ENCODE results near the gene COG3.

Gene COG3

GRCh38 chr13:45434556-45435371 lies 30.0 kb upstream of the COG3 start:
- H3K4me1 ChIP-seq (ENCODE audit: control insufficient read depth, insufficient read depth, low read length): no peaks in the 10 kb centered on the region
- no peak overlapping the region for H3K9ac ChIP-seq (ENCODE audit: low read depth, low read length)
- H3K27me3 ChIP-seq (ENCODE audit: control insufficient read depth, insufficient read depth, low read length): no peaks in the 10 kb centered on the region
- no peaks in the 10 kb centered on the region for H3K36me3 ChIP-seq (ENCODE audit: control insufficient read depth, insufficient read depth, low read length)
- no peak overlapping the region for H3K4me3 ChIP-seq (ENCODE audit: low read depth, low read length)
- H3K27ac ChIP-seq (ENCODE audit: low read depth, low read length): no peak overlapping the region
- H3K9me3 ChIP-seq (ENCODE audit: control insufficient read depth, insufficient read depth, low read length): no peaks in the 10 kb centered on the region

- H3K36me3 ChIP-seq (ENCODE audit: control insufficient read depth, insufficient read depth, low read length): no peaks in the 10 kb centered on the region
- H3K4me3 ChIP-seq (ENCODE audit: low read depth, low read length): no peak overlapping the region
- H3K4me1 ChIP-seq (ENCODE audit: control insufficient read depth, insufficient read depth, low read length): no peaks in the 10 kb centered on the region
- no peak overlapping the region for H3K9ac ChIP-seq (ENCODE audit: low read depth, low read length)
- H3K27me3 ChIP-seq (ENCODE audit: control insufficient read depth, insufficient read depth, low read length): no peaks in the 10 kb centered on the region
- no peaks in the 10 kb centered on the region for H3K9me3 ChIP-seq (ENCODE audit: control insufficient read depth, insufficient read depth, low read length)
- H3K27ac ChIP-seq (ENCODE audit: low read depth, low read length): no peak overlapping the region
Observed at GRCh38 chr13:45436332-45436731, 28.4 kb upstream of the COG3 start.

GRCh38 chr13:45436953-45437352 lies 27.8 kb upstream of the COG3 start:
- Histone ChIP-seq H3K4me3 (ENCODE audit: low read depth, low read length) (no peak overlapping the region), H3K27me3 (ENCODE audit: control insufficient read depth, insufficient read depth, low read length) (no peaks in the 10 kb centered on the region), H3K9me3 (ENCODE audit: control insufficient read depth, insufficient read depth, low read length) (no peaks in the 10 kb centered on the region), H3K4me1 (ENCODE audit: control insufficient read depth, insufficient read depth, low read length) (no peaks in the 10 kb centered on the region; the same call in 1 of the 2 replicates), H3K36me3 (ENCODE audit: control insufficient read depth, insufficient read depth, low read length) (no peaks in the 10 kb centered on the region), H3K27ac (ENCODE audit: low read depth, low read length) (no peak overlapping the region), H3K9ac (ENCODE audit: low read depth, low read length) (no peak overlapping the region)

- Histone ChIP-seq H3K4me3 (ENCODE audit: low read depth, low read length) (no peak overlapping the region), H3K9ac (ENCODE audit: low read depth, low read length) (no peak overlapping the region), H3K27ac (ENCODE audit: low read depth, low read length) (no peak overlapping the region), H3K4me1 (ENCODE audit: control insufficient read depth, insufficient read depth, low read length) (no peaks in the 10 kb centered on the region; the same call in 1 of the 2 replicates), H3K27me3 (ENCODE audit: control insufficient read depth, insufficient read depth, low read length) (no peaks in the 10 kb centered on the region), H3K36me3 (ENCODE audit: control insufficient read depth, insufficient read depth, low read length) (no peaks in the 10 kb centered on the region), H3K9me3 (ENCODE audit: control insufficient read depth, insufficient read depth, low read length) (no peaks in the 10 kb centered on the region)
Observed at GRCh38 chr13:45437947-45438346, 26.8 kb upstream of the COG3 start.

GRCh38 chr13:45439008-45439407 lies 25.7 kb upstream of the COG3 start:
- Histone ChIP-seq H3K4me1 (ENCODE audit: control insufficient read depth, insufficient read depth, low read length) (no peaks in the 10 kb centered on the region; the same call in 1 of the 2 replicates), H3K9me3 (ENCODE audit: control insufficient read depth, insufficient read depth, low read length) (no peaks in the 10 kb centered on the region), H3K27me3 (ENCODE audit: control insufficient read depth, insufficient read depth, low read length) (no peaks in the 10 kb centered on the region), H3K4me3 (ENCODE audit: low read depth, low read length) (no peak overlapping the region), H3K9ac (ENCODE audit: low read depth, low read length) (no peak overlapping the region), H3K27ac (ENCODE audit: low read depth, low read length) (no peak overlapping the region), H3K36me3 (ENCODE audit: control insufficient read depth, insufficient read depth, low read length) (no peaks in the 10 kb centered on the region)

- H3K4me1 ChIP-seq (ENCODE audit: control insufficient read depth, insufficient read depth, low read length): no peaks in the 10 kb centered on the region; the same call in 1 of the 2 replicates
- H3K4me3 ChIP-seq (ENCODE audit: low read depth, low read length): no peak overlapping the region
- H3K9ac ChIP-seq (ENCODE audit: low read depth, low read length): no peak overlapping the region
- no peaks in the 10 kb centered on the region for H3K9me3 ChIP-seq (ENCODE audit: control insufficient read depth, insufficient read depth, low read length)
- no peaks in the 10 kb centered on the region for H3K27me3 ChIP-seq (ENCODE audit: control insufficient read depth, insufficient read depth, low read length)
- no peaks in the 10 kb centered on the region for H3K36me3 ChIP-seq (ENCODE audit: control insufficient read depth, insufficient read depth, low read length)
- no peak overlapping the region for H3K27ac ChIP-seq (ENCODE audit: low read depth, low read length)
Observed at GRCh38 chr13:45439781-45440462, 24.8 kb upstream of the COG3 start.

- H3K9ac ChIP-seq (ENCODE audit: low read depth, low read length): no peak overlapping the region
- H3K9me3 ChIP-seq (ENCODE audit: control insufficient read depth, insufficient read depth, low read length): no peaks in the 10 kb centered on the region
- no peaks in the 10 kb centered on the region for H3K36me3 ChIP-seq (ENCODE audit: control insufficient read depth, insufficient read depth, low read length)
- H3K27ac ChIP-seq (ENCODE audit: low read depth, low read length): no peak overlapping the region
- no peaks in the 10 kb centered on the region; the same call in none of the 2 replicates for H3K4me1 ChIP-seq (ENCODE audit: control insufficient read depth, insufficient read depth, low read length)
- H3K4me3 ChIP-seq (ENCODE audit: low read depth, low read length): no peak overlapping the region
- H3K27me3 ChIP-seq (ENCODE audit: control insufficient read depth, insufficient read depth, low read length): no peaks in the 10 kb centered on the region
Observed at GRCh38 chr13:45441633-45442032, 23.1 kb upstream of the COG3 start.

- no peak overlapping the region for H3K4me3 ChIP-seq (ENCODE audit: low read depth, low read length)
- no peaks in the 10 kb centered on the region for H3K9me3 ChIP-seq (ENCODE audit: control insufficient read depth, insufficient read depth, low read length)
- no peak overlapping the region for H3K27ac ChIP-seq (ENCODE audit: low read depth, low read length)
- peaks cover 6% of the 10 kb centered on the region for H3K4me1 ChIP-seq (ENCODE audit: control insufficient read depth, insufficient read depth, low read length)
- H3K36me3 ChIP-seq (ENCODE audit: control insufficient read depth, insufficient read depth, low read length): no peaks in the 10 kb centered on the region
- no peaks in the 10 kb centered on the region for H3K27me3 ChIP-seq (ENCODE audit: control insufficient read depth, insufficient read depth, low read length)
- no peak overlapping the region for H3K9ac ChIP-seq (ENCODE audit: low read depth, low read length)
Observed at GRCh38 chr13:45445053-45445452, 19.7 kb upstream of the COG3 start.

GRCh38 chr13:45446181-45446580 lies 18.6 kb upstream of the COG3 start:
- no peak overlapping the region for H3K9ac ChIP-seq (ENCODE audit: low read depth, low read length)
- H3K9me3 ChIP-seq (ENCODE audit: control insufficient read depth, insufficient read depth, low read length): no peaks in the 10 kb centered on the region
- H3K27me3 ChIP-seq (ENCODE audit: control insufficient read depth, insufficient read depth, low read length): no peaks in the 10 kb centered on the region
- no peak overlapping the region for H3K4me3 ChIP-seq (ENCODE audit: low read depth, low read length)
- H3K27ac ChIP-seq (ENCODE audit: low read depth, low read length): no peak overlapping the region
- peaks cover 6% of the 10 kb centered on the region for H3K4me1 ChIP-seq (ENCODE audit: control insufficient read depth, insufficient read depth, low read length)
- H3K36me3 ChIP-seq (ENCODE audit: control insufficient read depth, insufficient read depth, low read length): no peaks in the 10 kb centered on the region

- Histone ChIP-seq H3K27ac (ENCODE audit: low read depth, low read length) (peak overlapping the region; percentile 17), H3K36me3 (ENCODE audit: control insufficient read depth, insufficient read depth, low read length) (no peaks in the 10 kb centered on the region), H3K9me3 (ENCODE audit: control insufficient read depth, insufficient read depth, low read length) (no peaks in the 10 kb centered on the region), H3K27me3 (ENCODE audit: control insufficient read depth, insufficient read depth, low read length) (no peaks in the 10 kb centered on the region), H3K4me3 (ENCODE audit: low read depth, low read length) (no peak overlapping the region), H3K4me1 (ENCODE audit: control insufficient read depth, insufficient read depth, low read length) (peaks cover 6% of the 10 kb centered on the region), H3K9ac (ENCODE audit: low read depth, low read length) (no peak overlapping the region)
Observed at GRCh38 chr13:45447050-45447661, 17.6 kb upstream of the COG3 start.
